ENCODE measurements around the gene CD274.
"Not testable (repeated sequence)": the region's sequence is repeated elsewhere in the genome, so short reads cannot be mapped to it uniquely, and the experiment has no call there.

The CD274 gene

GRCh38 chr9:5489630-5490490 lies 39.5 kb downstream of the CD274 start:
- TF ChIP-seq, protein P1, sequence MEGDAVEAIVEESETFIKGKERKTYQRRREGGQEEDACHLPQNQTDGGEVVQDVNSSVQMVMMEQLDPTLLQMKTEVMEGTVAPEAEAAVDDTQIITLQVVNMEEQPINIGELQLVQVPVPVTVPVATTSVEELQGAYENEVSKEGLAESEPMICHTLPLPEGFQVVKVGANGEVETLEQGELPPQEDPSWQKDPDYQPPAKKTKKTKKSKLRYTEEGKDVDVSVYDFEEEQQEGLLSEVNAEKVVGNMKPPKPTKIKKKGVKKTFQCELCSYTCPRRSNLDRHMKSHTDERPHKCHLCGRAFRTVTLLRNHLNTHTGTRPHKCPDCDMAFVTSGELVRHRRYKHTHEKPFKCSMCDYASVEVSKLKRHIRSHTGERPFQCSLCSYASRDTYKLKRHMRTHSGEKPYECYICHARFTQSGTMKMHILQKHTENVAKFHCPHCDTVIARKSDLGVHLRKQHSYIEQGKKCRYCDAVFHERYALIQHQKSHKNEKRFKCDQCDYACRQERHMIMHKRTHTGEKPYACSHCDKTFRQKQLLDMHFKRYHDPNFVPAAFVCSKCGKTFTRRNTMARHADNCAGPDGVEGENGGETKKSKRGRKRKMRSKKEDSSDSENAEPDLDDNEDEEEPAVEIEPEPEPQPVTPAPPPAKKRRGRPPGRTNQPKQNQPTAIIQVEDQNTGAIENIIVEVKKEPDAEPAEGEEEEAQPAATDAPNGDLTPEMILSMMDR (IDR thresholded peaks at IDR 0.05; ENCODE audit: poor library complexity, severe bottlenecking): no peak
- no peaks in the 10 kb centered on the region for H3K36me3 ChIP-seq (ENCODE audit: low read depth)
- ATAC-seq (ENCODE audit: low read depth) (no peak), DNase-seq (ENCODE audit: low spot score) (no peak)
- no peaks in the 10 kb centered on the region for H3K27me3 ChIP-seq (ENCODE audit: insufficient read depth, poor library complexity, severe bottlenecking)
- H3K4me1 ChIP-seq (ENCODE audit: insufficient read depth, poor library complexity, severe bottlenecking): peaks cover 17% of the 10 kb centered on the region
- H3K4me3 ChIP-seq (ENCODE audit: severe bottlenecking): no peak overlapping the region
- no peaks in the 10 kb centered on the region for H3K9me3 ChIP-seq (ENCODE audit: severe bottlenecking)
- no peak overlapping the region for H3K27ac ChIP-seq (ENCODE audit: poor library complexity, severe bottlenecking)

DNA sequence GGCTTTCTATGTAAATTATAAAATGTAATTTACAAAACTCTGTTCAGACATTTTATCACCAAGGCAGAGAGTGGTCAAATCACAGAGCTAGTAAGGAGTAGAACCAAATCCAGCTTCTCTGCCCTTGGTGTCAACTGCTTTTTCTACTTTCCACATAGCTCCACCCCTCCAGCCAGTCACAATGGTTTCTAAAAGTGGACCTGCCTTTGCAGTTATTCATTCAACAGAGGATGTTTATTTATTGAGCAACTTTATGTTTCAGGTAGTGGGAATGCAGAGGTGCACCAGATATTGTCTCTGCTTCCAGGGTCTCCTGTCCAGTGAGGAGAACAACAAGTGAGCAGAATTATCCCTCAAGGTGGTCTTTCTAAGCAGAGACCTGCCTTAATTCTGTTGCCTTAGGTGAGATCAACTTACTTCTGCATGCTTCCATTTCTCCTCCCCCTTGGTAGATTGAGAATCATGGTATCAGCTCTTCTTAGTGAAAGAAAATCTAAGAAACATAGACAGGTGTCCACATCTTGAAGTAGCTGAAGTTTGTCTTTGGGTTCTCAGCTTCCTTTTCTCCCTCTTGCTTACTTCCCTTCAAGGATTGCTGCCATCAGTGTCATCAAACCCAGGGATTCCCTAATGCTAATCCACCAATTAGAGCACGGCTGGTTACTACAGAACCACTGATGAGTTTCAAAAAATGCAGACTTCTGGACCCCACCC lies 42.8 kb downstream of the CD274 start:
- Histone ChIP-seq H3K36me3 (ENCODE audit: low read depth) (no peaks in the 10 kb centered on the region), H3K27ac (ENCODE audit: poor library complexity, severe bottlenecking) (peak overlapping the region; percentile 92), H3K4me3 (ENCODE audit: severe bottlenecking) (no peak overlapping the region), H3K9me3 (ENCODE audit: severe bottlenecking) (no peaks in the 10 kb centered on the region), H3K4me1 (ENCODE audit: insufficient read depth, poor library complexity, severe bottlenecking) (peaks cover 17% of the 10 kb centered on the region), H3K27me3 (ENCODE audit: insufficient read depth, poor library complexity, severe bottlenecking) (no peaks in the 10 kb centered on the region)
- ATAC-seq (ENCODE audit: low read depth) (peak; percentile 78), DNase-seq (ENCODE audit: low spot score) (no peak)
- TF ChIP-seq, protein P1 (IDR thresholded peaks at IDR 0.05; ENCODE audit: poor library complexity, severe bottlenecking): no peak

- no peaks in the 10 kb centered on the region for H3K27me3 ChIP-seq (ENCODE audit: insufficient read depth, poor library complexity, severe bottlenecking)
- H3K36me3 ChIP-seq (ENCODE audit: low read depth): no peaks in the 10 kb centered on the region
- DNase-seq (ENCODE audit: low spot score) (no peak), ATAC-seq (ENCODE audit: low read depth) (peak; percentile 68)
- no peaks in the 10 kb centered on the region for H3K9me3 ChIP-seq (ENCODE audit: severe bottlenecking)
- H3K4me1 ChIP-seq (ENCODE audit: insufficient read depth, poor library complexity, severe bottlenecking): peaks cover 17% of the 10 kb centered on the region
- no peak overlapping the region for H3K4me3 ChIP-seq (ENCODE audit: severe bottlenecking)
- TF ChIP-seq, protein P1 (IDR thresholded peaks at IDR 0.05; ENCODE audit: poor library complexity, severe bottlenecking): no peak
- peak overlapping the region; percentile 92 for H3K27ac ChIP-seq (ENCODE audit: poor library complexity, severe bottlenecking)
Measured at GRCh38 chr9:5493679-5494511, 43.6 kb downstream of the CD274 start.

DNA sequence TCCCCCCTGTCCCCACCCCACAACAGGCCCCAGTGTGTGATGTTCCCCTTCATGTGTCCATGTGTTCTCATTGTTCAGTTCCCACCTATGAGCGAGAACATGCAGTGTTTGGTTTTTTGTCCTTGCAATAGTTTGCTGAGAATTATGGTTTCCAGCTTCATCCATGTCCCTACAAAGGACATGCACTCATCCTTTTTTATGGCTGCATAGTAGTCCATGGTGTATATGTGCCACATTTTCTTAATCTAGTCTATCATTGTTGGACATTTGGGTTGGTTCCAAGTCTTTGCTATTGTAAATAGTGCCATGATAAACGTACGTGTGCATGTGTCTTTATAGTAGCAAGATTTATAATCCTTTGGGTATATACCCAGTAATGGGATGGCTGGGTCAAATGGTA lies 44.4 kb downstream of the CD274 start:
- not testable (repeated sequence) for H3K36me3 ChIP-seq (ENCODE audit: low read depth); ATAC-seq (ENCODE audit: low read depth); H3K27me3 ChIP-seq (ENCODE audit: insufficient read depth, poor library complexity, severe bottlenecking); DNase-seq (ENCODE audit: low spot score); H3K4me3 ChIP-seq (ENCODE audit: severe bottlenecking); H3K9me3 ChIP-seq (ENCODE audit: severe bottlenecking)
- peaks cover 19% of the 10 kb centered on the region for H3K4me1 ChIP-seq (ENCODE audit: insufficient read depth, poor library complexity, severe bottlenecking)
- peak overlapping the region; percentile 92 for H3K27ac ChIP-seq (ENCODE audit: poor library complexity, severe bottlenecking)

DNA sequence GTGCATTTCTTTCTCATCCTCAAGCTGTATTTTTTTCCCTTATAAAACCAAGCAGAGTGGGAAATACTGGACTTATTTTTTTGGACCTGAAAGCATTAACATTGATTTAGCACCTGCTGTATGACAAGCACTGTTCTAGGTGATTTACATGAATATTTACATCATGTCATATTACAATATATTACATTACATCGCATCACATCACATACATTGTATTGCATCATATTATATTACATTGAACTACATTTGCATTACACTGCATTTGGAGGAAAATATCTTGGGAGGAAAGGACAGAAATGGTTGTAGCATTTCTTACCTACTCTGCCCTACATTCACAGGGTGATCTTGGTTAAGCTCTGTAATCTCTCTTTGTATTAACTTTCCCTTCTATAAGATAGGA lies 48.8 kb downstream of the CD274 start:
- Histone ChIP-seq H3K9me3 (ENCODE audit: severe bottlenecking) (no peaks in the 10 kb centered on the region), H3K4me1 (ENCODE audit: insufficient read depth, poor library complexity, severe bottlenecking) (peaks cover 13% of the 10 kb centered on the region), H3K36me3 (ENCODE audit: low read depth) (no peaks in the 10 kb centered on the region), H3K27me3 (ENCODE audit: insufficient read depth, poor library complexity, severe bottlenecking) (no peaks in the 10 kb centered on the region), H3K27ac (ENCODE audit: poor library complexity, severe bottlenecking) (peak overlapping the region; percentile 59), H3K4me3 (ENCODE audit: severe bottlenecking) (no peak overlapping the region)
- DNase-seq (ENCODE audit: low spot score): no peak
- TF ChIP-seq, protein P1 (IDR thresholded peaks at IDR 0.05; ENCODE audit: poor library complexity, severe bottlenecking): no peak
- ATAC-seq (ENCODE audit: low read depth): no peak
